GM10266 (cell line): ENCODE measurements around the gene RSRC1.

Source experiments
- DNase-seq: peaks from one replicate; pipeline ENCODE4 v3.0.0; 2012; ENCODE audit errors: extremely low spot score
- CTCF ChIP-seq: IDR thresholded peaks from 2 replicates; pipeline ENCODE4 v1.5.1; 2012; ENCODE audit warnings: mild to moderate bottlenecking, low read depth; ENCODE audit not compliant: control insufficient read depth, insufficient read depth; ENCODE audit errors: missing control alignments

Gene RSRC1

GRCh38 chr3:158260392-158260791 lies 150.5 kb downstream of the RSRC1 start:
- no peak for DNase-seq
- no peak for TF ChIP-seq CTCF

- no peak for DNase-seq
- no peak for TF ChIP-seq CTCF
These were observed 151.6 kb downstream of the RSRC1 start for GRCh38 chr3:158261371-158261991.

- TF ChIP-seq CTCF, result no peak
- DNase-seq, result no peak
These were observed 155.0 kb downstream of the RSRC1 start for GRCh38 chr3:158264894-158265293.

- DNase-seq, result no peak
- TF ChIP-seq CTCF, result no peak
These were observed 157.1 kb downstream of the RSRC1 start for GRCh38 chr3:158267015-158267414.

- no peak for TF ChIP-seq CTCF
- DNase-seq, result no peak
These were observed 160.1 kb downstream of the RSRC1 start for GRCh38 chr3:158269942-158270341.

- DNase-seq, result no peak
- no peak for TF ChIP-seq CTCF
These were observed 162.2 kb downstream of the RSRC1 start for GRCh38 chr3:158272081-158272480.

- DNase-seq, result no peak
- TF ChIP-seq CTCF, result no peak
These were observed 163.8 kb downstream of the RSRC1 start for GRCh38 chr3:158273656-158274055.
